GM18867 (cell line): Measurements from ENCODE around the gene NLGN4Y.

Experiments
- ATAC-seq: cut with Tn5 transposase; IDR thresholded peaks from one replicate; pipeline ENCODE4 v1.9.1; 2021; ENCODE audit warnings: mild to moderate bottlenecking, moderate library complexity; ENCODE audit not compliant: unreplicated experiment

The NLGN4Y gene

DNA sequence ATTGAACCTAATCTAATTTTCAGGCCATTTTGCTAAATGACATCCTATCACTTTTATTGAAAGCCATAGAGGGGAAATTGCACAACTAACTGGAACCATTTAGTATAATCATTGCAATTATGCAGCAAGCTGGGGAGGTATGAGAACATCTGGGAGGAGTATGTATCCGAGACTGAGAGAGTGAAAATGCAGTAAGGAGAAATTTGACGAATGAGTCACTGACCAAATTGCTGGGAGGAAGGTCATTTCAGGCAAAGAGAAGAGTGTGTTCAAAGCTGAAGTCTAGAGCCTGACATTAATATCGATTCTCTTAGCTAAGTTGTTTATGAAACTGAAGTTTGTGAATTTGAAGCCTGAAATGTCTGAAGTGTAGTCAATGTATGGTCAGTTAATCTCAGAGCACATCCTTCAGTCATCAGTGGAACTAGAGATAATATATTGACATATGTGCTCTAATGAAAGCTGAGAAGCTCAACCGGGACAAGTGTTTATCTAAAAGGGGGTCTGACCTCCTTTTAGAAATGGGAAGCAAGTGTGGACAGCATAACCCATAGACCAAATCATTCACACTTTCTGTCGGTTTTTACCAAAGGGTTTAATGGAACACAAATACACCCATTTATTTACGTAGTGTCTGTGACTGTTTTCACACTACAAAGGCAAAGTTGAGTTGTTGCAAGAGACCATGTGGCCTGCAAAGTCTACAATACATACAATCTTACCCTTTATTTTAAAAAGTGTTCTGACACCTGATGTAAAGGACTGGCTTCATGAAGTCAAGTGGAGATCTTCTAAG lies 120.0 kb downstream of the NLGN4Y start:
- ATAC-seq: no peak

DNA sequence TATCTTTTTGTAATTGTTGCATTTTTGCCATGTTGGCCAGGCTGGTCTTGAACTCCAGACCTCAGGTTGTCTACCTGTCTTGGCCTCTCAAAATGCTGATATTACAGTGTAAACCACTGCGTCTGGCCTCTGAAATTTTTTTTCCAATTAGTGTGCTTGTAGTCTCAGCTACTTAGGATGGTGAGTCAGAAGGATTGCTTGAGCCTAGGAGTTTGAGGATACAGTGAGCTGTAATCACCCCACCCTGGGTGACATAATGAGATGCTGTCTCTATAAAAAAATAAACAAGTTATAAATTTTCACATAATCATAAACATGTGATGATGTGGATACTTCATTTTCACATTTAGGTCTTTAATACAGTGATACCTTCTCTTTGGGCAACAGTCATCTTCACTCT lies 154.9 kb downstream of the NLGN4Y start:
- no peak for ATAC-seq

DNA sequence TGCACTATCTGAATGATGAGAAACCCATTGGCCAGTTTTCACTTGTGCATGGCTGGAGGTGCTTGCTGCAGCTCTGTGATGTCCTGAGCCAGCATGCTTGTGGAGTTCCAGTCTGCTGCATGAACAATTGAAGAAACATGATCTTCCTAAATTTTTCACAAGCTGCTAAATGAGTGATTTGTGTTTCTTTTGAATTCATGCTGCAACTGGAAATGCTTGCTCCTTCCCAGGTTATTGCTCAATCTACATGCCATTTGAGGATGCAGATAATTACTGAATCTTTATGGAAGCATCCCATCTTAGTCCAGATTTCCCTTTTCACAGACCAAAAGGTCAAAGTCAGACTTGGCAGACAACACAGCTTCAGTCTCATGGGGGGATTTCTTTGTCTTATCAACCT lies 170.2 kb downstream of the NLGN4Y start:
- ATAC-seq: no peak

DNA sequence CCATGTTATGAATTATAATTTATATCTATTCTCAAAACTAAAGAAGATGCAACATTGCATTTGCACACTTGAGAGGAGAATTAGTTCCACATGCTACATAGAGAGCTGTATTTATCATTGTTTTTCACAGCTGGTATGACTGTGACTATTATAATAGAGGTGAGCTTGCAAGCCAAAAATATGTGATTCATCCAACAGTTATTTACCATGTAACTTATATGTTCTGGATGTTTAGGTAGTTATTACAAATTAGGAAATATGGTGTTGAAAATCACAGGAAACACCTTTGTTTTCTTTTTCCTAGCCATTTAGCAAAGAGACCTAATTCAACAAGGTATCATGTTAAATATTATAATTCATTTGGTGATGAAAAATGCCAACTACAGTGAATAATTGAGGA lies 183.8 kb downstream of the NLGN4Y start:
- no peak for ATAC-seq

DNA sequence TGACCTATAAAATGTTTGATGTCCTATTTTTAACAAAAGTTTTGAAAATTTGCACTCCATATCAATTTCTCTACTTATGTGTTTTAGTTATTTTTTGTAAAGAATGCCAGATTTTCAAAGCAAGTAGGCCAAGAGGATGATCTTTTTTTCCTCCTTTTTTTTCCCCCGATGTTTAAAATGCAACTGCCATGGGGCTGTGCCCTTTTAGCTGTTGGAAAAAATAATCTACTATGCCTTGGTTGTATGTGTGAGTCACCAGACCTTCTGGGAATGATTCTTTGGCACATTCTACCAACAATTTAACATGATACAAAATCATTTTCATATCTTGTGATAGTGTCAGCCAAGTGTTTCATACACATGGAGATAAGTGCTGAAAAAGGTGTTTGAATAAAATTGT lies 217.3 kb downstream of the NLGN4Y start:
- no peak for ATAC-seq

DNA sequence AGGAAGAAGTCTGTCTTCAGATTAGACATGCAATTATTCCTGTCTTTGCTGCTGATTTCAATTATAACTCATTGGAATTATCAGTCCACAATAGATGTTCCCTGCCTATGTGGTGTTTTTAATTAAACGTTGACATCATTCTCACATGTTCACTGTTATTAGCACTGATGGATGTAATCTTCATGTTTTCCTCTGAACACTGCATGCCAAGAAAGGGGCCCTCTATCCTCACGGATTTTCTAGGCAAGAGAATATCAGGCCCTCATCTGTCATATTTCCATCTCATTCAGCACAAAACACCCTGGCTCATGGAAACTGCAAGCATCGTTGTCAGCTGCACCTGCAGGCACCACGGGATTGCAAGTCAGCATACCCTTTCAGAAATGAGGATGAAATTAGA lies 224.0 kb downstream of the NLGN4Y start:
- no peak for ATAC-seq

DNA sequence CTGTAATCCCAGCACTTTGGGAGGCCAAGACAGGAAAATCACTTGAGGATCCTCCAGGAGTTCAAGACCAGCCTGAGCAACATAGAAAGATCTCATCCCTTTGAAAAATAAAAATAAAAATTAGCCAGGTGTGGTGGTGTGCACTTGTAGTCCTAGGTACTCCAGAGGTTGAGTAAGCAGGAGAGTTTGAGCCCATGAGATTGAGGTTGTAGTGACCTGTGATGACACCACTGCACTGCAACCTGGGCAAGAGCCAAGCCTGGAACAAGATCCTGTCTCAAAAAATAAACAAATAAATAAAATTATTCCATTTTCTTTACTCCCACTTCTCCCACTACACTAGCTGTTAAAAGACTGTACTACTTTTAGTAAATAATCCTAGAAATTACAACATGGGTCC lies 231.2 kb downstream of the NLGN4Y start:
- ATAC-seq: no peak

DNA sequence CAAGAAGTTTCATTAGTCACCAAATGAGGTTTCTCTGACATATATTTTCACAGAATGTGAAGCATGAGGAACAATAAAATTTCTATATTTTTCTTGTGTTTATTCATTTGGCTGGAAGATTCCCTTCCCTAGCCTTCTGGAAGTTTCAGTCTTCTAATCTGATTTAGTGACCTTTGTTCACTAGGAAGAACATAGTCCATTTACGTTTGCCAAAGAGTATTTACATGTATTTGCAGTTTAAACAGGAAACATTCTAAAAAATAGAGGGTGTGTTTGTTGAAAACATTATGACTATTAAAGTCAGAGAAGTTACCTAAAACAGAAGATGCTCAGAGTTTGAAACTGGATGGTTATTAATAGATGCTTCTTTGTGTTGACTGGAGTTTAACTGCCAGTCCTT lies 238.6 kb downstream of the NLGN4Y start:
- no peak for ATAC-seq

DNA sequence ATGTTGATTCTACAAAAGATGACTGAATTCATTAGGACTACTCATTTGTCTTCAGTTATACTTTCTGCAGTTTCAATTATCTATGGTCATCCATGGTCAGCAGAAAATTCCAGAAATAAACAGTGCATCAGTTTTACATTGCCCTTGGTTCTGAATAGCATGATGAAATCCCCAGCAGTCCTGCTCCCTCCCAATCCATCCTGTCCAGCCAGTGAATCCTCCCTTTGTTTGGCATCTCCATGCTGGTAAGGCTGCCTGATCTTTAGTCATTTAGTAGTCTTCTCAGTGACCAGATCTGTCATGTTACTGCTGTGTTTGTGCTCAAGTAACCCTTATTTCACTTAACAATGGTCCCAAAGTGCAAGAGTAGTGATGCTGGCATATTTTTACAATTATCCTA lies 239.3 kb downstream of the NLGN4Y start:
- ATAC-seq: no peak

DNA sequence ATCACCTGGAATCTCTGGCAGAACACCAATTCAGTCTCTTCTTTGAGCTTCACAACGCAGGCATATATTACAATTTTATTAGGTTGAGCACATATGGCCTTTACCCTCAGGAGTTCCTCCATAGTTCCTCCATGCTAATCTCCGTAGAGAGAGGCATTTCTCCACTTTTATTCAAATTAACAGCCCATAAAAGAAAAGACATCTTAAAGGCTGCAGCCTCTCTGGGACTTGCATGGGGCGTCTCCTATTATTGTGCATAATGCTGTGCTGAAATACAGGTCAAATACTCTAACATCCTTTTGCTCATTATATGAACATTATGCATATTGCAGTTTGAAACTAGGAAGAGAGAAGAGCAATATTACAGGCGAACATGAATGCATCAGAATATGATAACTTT lies 253.9 kb downstream of the NLGN4Y start:
- no peak for ATAC-seq

DNA sequence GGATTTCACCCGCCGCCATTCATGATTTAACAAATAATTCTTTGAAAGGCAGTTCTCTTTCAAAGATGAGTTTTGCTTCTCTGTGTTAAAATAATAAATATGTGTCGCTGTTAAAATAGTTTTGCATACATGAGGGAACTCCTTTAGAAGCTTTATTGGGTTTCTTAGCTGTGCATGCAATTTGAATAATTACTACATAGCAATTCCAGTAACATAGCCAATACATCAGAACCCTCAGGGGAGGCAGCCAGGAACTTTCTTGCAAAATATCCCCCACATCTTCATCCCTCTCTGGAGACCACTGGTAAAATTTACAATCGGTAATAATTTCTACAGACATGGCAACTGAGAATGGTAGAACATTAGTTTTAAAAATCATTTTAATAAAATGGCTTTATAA lies 268.8 kb downstream of the NLGN4Y start:
- ATAC-seq: no peak

DNA sequence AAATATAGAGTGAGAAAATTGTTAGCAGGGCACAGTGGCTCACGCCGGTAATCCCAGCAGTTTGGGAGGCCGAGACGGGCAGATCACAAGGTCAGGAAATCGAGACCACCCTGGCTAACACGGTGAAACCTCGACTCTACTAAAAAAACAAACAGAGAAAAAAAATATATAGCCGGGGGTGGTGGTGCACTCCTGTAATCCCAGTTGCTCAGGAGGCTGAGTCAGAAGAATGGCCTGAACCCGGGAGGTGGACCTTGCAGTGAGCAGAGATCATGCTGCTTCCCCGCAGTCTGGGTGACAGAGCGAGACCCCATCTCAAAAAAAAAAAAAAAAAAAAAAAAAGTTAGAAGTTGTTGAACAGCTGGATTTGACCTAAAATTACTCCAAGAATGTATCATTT lies 269.3 kb downstream of the NLGN4Y start:
- no peak for ATAC-seq

DNA sequence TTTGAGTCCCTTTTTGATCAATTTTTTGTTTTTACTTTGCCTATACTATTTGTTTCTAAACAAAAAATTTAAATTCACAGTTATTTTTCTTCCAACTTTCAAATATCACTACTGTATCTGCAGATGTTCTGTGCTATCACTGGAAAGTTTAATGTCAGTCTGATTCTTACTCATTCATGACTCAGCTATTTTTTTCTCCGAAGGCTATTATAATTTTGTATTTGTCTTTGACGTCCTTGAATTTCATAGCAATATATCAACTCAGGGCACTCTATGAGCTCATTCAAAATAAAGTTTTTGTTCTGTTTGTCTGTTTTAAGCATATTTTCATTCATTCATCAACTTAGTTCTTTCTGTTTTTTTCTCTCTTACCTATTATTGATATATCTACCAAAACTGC lies 273.7 kb downstream of the NLGN4Y start:
- no peak for ATAC-seq

DNA sequence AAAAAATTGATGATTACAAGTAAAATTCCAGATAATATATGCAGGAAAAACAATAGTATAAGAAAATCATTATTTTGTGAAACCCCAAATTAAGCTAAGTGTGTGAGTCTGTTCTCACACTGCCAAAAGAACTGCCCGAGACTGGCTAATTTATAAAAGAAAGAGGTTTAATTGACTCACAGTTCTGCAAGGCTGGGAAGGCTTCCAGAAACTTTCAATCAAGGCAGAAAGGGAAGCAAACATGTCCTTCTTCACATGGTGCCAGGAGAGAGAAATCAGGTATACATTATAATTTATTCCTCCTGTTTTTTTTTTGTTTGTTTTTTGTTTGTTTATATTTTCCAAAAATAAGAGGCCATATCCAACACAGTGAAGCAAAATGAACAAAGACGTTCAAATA lies 276.8 kb downstream of the NLGN4Y start:
- ATAC-seq: no peak

DNA sequence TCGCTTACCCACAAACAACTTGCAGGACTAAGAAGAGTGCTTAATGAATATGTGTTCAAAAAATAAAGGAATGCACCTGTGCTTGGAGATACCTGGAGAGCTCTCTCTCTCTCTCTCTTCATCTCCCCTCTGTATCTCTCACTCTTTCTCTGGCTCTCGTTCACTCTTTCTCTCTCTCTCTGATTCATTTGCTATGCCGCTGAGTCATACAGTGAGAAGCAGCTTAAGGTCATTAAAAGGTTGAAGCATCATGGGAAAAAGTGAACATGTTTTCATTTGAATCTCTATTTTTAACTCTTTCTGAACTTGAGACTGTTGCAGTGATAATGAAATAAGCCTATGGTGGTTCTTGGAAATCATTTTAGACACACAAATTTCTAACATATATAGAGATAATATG lies 277.8 kb downstream of the NLGN4Y start:
- no peak for ATAC-seq

DNA sequence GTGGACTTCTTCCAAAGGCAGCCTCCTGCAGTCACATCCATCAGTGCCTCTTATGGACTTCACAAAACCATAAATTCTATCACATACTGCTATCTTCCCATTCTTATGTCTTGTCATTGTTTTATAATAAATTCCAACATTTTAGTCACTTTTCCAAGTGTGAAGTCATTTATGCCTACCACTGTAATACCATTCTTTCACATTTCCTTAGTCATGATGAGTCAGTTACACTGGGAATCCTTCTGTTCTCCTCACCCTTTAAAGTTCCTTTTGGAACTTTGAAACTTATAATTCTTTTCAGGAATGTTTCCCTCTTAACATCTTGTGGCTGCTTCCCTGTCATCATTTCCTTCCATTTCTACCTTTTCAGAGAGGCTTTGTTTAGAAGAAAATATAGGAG lies 279.7 kb downstream of the NLGN4Y start:
- ATAC-seq: no peak

DNA sequence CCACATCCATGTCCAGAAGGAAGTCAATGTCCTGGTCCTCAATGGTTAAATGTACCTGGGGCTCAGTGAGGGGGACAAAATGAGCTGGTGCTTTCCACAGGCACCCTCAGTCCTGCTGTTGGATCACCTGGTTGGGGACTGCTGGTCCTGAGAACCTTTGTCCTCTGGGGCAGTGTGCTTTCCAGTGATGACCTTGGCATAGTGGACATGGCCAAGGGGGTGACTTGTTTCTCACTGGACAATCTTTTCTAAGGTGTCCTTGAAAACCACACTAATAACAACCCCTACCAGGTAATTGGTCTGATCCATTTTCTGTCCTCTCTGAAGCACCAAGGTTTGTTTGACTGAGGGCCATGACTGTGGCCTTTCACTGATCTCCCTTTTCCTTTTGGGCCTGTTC lies 294.1 kb downstream of the NLGN4Y start:
- no peak for ATAC-seq

DNA sequence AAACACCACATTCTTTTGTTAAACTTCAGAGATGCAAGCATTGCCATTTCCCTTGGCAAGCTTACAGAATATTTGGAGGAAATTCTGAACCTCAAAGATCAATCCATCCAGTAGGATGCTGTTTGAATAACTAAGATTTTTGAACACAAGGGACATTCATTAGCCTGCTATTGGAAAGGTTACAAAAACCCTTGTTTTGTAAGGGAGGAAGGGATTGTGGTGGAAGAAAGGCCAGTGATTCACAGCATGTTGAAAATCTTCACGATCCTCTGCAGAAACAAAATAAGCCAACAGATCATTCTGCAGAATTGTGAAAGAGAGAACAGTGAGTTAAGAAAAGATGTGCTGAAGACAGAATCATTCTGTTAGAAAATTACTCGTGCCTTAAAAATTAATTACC lies 297.9 kb downstream of the NLGN4Y start:
- no peak for ATAC-seq

DNA sequence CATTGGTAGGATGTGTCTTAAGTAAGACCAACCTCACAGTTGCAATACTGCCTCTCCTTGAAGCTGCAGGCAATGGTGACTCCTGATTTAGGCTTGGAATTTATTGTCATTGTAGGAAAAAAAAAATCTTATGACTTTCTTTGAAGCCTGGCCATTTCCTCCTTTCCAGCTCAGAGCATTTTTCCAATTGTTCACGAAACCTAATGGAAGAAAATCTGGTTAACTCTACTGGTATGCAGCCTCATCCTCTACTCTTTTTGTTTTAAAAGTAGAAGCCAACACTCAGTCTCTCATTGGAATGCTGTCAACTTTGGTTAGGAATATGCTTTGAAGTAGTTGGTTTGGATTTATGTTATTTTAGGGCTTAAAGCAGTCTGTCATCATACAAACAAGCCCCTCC lies 298.6 kb downstream of the NLGN4Y start:
- no peak for ATAC-seq

DNA sequence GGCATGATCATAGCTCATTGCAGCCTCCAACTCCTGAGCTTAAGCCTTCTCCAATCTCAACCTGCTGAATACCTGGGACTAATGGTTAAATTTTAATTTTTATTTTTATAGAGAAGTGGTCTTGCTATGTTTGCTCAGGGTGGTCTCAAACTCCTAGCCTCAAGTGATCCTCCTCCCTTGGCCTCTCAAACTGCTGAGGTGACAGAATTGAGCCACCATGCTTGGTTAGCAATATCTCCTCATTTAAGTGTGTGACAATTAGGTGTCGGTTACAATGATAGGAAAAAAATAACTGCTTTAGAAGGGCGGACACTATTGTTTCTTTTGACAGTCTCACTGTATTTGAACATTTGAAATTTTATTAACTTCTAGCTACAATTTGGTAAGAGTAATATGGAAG lies 300.3 kb downstream of the NLGN4Y start:
- no peak for ATAC-seq

DNA sequence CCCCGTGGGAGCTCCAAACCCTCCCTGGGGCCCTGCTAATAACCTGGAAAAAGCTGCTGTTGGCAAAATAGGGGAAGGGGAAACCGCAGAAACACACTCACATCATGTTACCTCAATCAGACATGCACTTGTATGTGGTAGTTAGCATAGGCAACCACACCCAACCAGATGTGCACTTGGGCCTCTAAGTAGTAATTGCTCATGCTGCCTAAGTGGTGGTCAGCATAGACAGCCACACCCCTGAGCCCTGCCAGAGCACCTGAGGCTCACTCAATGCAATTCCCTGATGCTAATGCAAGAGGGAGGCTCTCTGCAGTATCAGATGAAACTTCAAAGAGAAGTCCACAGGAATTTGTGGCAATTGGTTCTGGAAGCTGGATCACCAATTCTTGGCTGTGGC lies 301.4 kb downstream of the NLGN4Y start:
- no peak for ATAC-seq

DNA sequence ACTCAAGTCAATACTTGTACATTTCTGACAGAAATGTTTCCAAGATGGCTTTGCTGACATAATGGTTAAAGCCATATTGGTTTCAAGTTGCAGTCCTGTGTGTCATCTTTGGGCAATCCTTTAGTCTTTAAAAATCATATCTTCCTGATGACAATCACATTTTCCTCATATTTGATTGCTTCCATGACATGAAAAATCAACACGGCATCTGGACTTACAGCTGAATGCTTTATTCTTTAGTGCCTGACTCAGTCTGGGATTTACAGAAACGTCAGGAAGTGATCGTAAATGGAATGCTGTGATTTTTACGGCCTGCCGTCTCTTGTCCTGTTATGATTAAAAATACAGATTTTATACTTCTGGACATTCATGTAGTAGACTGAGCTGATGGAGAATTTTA lies 304.2 kb downstream of the NLGN4Y start:
- no peak for ATAC-seq

DNA sequence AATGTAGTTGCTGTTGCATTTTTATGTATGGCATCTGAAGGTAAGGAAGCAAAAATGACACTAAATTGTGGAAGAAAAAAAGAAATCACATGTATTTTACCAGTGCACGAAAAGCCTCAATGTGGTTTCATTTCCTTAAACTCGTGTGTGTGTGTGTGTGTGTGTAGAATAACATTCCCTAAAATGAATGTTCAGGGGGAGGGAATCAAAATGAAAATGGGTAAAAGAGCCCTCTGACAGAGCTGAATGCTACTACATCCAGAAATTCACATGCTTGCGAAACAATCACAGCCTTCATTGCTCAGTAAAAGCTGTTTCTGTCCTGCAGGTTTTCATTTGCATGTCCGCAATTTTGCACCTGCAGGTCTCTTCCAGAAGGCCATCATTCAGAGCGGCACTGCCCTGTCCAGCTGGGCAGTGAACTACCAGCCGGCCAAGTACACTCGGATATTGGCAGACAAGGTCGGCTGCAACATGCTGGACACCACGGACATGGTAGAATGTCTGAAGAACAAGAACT lies 305.1 kb downstream of the NLGN4Y start:
- ATAC-seq: no peak
